ENCODE results near the gene PCYOX1L.

DNA sequence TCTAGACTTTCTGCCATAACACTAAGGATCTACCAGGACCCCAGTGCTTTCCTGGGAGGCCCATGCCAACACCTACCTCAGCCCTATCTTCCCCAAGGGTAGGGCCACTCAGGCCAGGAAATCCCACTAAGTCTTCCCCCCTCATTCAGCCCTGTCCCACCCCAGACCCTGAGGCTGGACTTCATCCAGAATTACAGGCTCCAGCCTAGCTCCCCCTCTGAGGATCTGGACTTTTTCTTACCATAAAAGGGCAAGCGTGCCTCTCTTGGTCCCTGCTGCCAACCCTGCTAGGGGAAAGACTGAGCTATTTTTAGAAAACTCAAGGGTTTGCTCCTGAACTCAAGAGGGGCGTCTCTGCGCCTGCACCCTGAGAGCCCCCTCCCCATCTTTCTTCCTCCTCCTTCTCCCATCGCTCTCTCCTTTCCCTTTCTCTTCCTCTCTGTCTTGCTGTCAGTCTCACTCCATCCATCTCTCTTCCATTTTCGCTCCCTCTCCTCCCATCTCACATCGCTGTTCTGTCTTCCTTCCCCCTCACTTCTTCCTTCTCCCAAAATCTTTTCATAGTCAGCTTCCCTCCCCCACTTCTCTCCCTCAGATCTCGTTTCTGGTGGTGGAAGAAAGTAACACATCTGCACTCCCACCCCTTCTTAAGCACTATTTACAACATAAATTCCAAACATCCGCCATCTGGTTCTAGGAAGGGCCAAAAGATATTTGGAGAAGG lies 59.3 kb downstream of the PCYOX1L start:
- TF ChIP-seq, protein P1, sequence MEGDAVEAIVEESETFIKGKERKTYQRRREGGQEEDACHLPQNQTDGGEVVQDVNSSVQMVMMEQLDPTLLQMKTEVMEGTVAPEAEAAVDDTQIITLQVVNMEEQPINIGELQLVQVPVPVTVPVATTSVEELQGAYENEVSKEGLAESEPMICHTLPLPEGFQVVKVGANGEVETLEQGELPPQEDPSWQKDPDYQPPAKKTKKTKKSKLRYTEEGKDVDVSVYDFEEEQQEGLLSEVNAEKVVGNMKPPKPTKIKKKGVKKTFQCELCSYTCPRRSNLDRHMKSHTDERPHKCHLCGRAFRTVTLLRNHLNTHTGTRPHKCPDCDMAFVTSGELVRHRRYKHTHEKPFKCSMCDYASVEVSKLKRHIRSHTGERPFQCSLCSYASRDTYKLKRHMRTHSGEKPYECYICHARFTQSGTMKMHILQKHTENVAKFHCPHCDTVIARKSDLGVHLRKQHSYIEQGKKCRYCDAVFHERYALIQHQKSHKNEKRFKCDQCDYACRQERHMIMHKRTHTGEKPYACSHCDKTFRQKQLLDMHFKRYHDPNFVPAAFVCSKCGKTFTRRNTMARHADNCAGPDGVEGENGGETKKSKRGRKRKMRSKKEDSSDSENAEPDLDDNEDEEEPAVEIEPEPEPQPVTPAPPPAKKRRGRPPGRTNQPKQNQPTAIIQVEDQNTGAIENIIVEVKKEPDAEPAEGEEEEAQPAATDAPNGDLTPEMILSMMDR (IDR thresholded peaks at IDR 0.05 in 8 of 11, conservative IDR thresholded peaks at IDR 0.05 in 3 of 11), result peak in 1 of 11 experiments; percentile 5
- TF ChIP-seq POLR2AphosphoS5 (IDR thresholded peaks at IDR 0.05), result no peak

Data from spleen (tissue), 7 donors.